DOHH2 (cell line): ENCODE measurements around the gene GRM4.

Source experiments
- H3F3A ChIP-seq: fragments of 200-600 bp; sonication (generic), shearing (Covaris generic); 2 replicates; pipeline ENCODE4 v1.6.0; 2016; ENCODE audit warnings: antibody characterized with exemption, mild to moderate bottlenecking; ENCODE audit not compliant: control insufficient read depth, insufficient read depth
- H3K27ac ChIP-seq: fragments of 200-600 bp; sonication (generic); 2 replicates; pipeline ENCODE4 v1.5.1; 2014; ENCODE audit warnings: low read depth, mild to moderate bottlenecking, low read length, moderate library complexity
- H3K27me3 ChIP-seq: fragments of 200-600 bp; sonication (generic); 2 replicates; pipeline ENCODE4 v1.6.1; 2014; ENCODE audit warnings: mild to moderate bottlenecking, low read length, mixed read lengths; ENCODE audit not compliant: control insufficient read depth
- H3K36me3 ChIP-seq: fragments of 200-600 bp; sonication (generic); 2 replicates; pipeline ENCODE4 v1.6.1; 2014; ENCODE audit warnings: mild to moderate bottlenecking, low read length, moderate library complexity, mixed read lengths; ENCODE audit not compliant: control insufficient read depth
- H3K4me1 ChIP-seq: fragments of 200-600 bp; sonication (generic); 2 replicates; pipeline ENCODE4 v1.6.1; 2014; ENCODE audit warnings: mild to moderate bottlenecking, low read length, mixed read lengths; ENCODE audit not compliant: control insufficient read depth
- H3K4me2 ChIP-seq: fragments of 200-600 bp; sonication (generic); 2 replicates; pipeline ENCODE4 v1.6.0; 2014; ENCODE audit warnings: mild to moderate bottlenecking, low read length, moderate library complexity
- H3K4me3 ChIP-seq: fragments of 200-600 bp; sonication (generic); 2 replicates; pipeline ENCODE4 v1.5.1; 2014; ENCODE audit warnings: mild to moderate bottlenecking, low read length, mixed read lengths
- H3K79me2 ChIP-seq: fragments of 200-600 bp; sonication (generic); 2 replicates; pipeline ENCODE4 v1.6.1; 2014; ENCODE audit warnings: mild to moderate bottlenecking, low read length, mixed read lengths; ENCODE audit not compliant: control insufficient read depth
- H3K9me2 ChIP-seq: fragments of 200-600 bp; sonication (generic); replicated peaks from 2 replicates; pipeline ENCODE4 v1.6.1; 2014; ENCODE audit warnings: mild to moderate bottlenecking, low read length, mixed read lengths; ENCODE audit not compliant: control insufficient read depth
- H3K9me3 ChIP-seq: fragments of 200-600 bp; sonication (generic); 2 replicates; pipeline ENCODE4 v1.6.1; 2014; ENCODE audit warnings: antibody characterized with exemption, low read length, mixed read lengths; ENCODE audit not compliant: control insufficient read depth, insufficient read depth
- H4K20me1 ChIP-seq: fragments of 200-600 bp; sonication (generic); 2 replicates; pipeline ENCODE4 v1.6.0; 2014; ENCODE audit warnings: low read depth, mild to moderate bottlenecking, antibody characterized with exemption, low read length, moderate library complexity; ENCODE audit not compliant: control insufficient read depth, insufficient read depth
- CTCF ChIP-seq: fragments of 200-600 bp; sonication (generic); IDR thresholded peaks from one replicate; pipeline ENCODE4 v1.5.1; 2014; ENCODE audit warnings: antibody characterized with exemption, mild to moderate bottlenecking, low read depth, low read length; ENCODE audit not compliant: poor library complexity, severe bottlenecking
- EZH2phosphoT487 ChIP-seq: fragments of 200-600 bp; sonication (generic); IDR thresholded peaks from 2 replicates; pipeline ENCODE4 v1.6.1; 2017; ENCODE audit warnings: borderline replicate concordance, mild to moderate bottlenecking, antibody characterized with exemption, low read length, moderate library complexity, mixed read lengths

GRM4 gene

GRCh38 chr6:33976437-33977360 lies 169.2 kb downstream of the GRM4 start:
- H3K4me3 ChIP-seq = no peak overlapping the region
- H3F3A ChIP-seq = no peaks in the 10 kb centered on the region
- no peaks in the 10 kb centered on the region for H3K9me2 ChIP-seq
- no peaks in the 10 kb centered on the region for H3K36me3 ChIP-seq
- no peaks in the 10 kb centered on the region for H3K4me1 ChIP-seq
- H3K4me2 ChIP-seq = no peak overlapping the region
- H3K27me3 ChIP-seq = peaks cover 15% of the 10 kb centered on the region
- no peaks in the 10 kb centered on the region for H3K79me2 ChIP-seq
- no peak overlapping the region for H3K27ac ChIP-seq
- H4K20me1 ChIP-seq = no peaks in the 10 kb centered on the region
- no peaks in the 10 kb centered on the region for H3K9me3 ChIP-seq
- TF ChIP-seq CTCF = no peak
- no peak for TF ChIP-seq EZH2phosphoT487

- no peak overlapping the region for H3K4me2 ChIP-seq
- H4K20me1 ChIP-seq = no peaks in the 10 kb centered on the region
- H3F3A ChIP-seq = no peaks in the 10 kb centered on the region
- no peak overlapping the region for H3K4me3 ChIP-seq
- no peak overlapping the region for H3K27ac ChIP-seq
- no peak for TF ChIP-seq EZH2phosphoT487
- no peak for TF ChIP-seq CTCF
- no peaks in the 10 kb centered on the region for H3K4me1 ChIP-seq
- no peaks in the 10 kb centered on the region for H3K36me3 ChIP-seq
- H3K9me3 ChIP-seq = no peaks in the 10 kb centered on the region
- peaks cover 20% of the 10 kb centered on the region for H3K27me3 ChIP-seq
- no peaks in the 10 kb centered on the region for H3K79me2 ChIP-seq
- H3K9me2 ChIP-seq = no peaks in the 10 kb centered on the region
Observed at GRCh38 chr6:33975661-33976436, 170.0 kb downstream of the GRM4 start.

GRCh38 chr6:33974471-33974870 lies 171.4 kb downstream of the GRM4 start:
- Histone ChIP-seq H3K9me2 (no peaks in the 10 kb centered on the region), H3K27me3 (peaks cover 21% of the 10 kb centered on the region), H3F3A (no peaks in the 10 kb centered on the region), H3K36me3 (no peaks in the 10 kb centered on the region), H3K9me3 (no peaks in the 10 kb centered on the region), H3K4me3 (no peak overlapping the region), H4K20me1 (no peaks in the 10 kb centered on the region), H3K4me1 (no peaks in the 10 kb centered on the region), H3K79me2 (no peaks in the 10 kb centered on the region), H3K4me2 (no peak overlapping the region), H3K27ac (no peak overlapping the region)
- TF ChIP-seq EZH2phosphoT487 = no peak
